HCEC 1CT (cell line): ENCODE measurements around the gene ZNF48.
A peak's percentile ranks its signal among the peaks of the same experiment; 100 is the strongest.
"Not testable (repeated sequence)": the region's sequence is repeated elsewhere in the genome, so short reads cannot be mapped to it uniquely, and the experiment has no call there.

Experiments used
- DNase-seq: peaks from one replicate; pipeline ENCODE4 v3.0.0-alpha.2; 2017

ZNF48 gene

GRCh38 chr16:30378236-30379157 is 16.7 kb upstream of the ZNF48 start:
- peak; percentile 96 for DNase-seq

GRCh38 chr16:30379158-30379783 is 15.9 kb upstream of the ZNF48 start:
- no peak for DNase-seq

DNA sequence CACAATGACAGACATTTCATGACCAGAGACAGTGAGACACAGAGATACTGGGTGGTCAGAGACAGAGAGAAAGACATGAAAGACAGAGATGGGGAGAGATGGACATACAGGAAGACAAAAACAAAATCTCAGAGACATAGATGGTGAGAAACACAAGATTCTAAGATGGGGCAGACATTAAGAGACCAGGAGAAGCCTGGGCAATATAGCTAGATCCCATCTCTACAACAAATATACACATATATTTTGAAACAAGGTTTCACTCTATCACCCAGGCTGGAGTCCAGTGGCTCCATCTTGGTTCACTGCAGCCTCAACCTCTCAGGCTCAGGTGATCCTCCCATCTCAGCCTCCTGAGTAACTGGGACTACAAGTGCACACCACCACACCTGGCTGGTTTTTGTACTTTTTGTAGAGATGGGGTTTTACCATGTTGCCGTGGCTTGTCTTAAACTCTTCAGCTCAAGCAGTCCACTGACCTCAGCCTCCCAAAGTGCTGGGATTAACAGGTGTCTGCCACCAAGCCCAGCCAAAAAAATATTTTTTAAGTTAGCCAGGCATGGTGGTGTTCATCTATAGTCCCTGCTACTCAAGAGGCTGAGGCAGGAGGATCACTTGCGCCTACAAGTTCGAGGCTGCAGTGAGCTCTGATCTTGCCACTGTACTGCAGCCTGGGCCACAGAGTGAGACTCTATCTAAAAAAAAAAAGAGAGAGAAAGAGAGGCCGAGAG is 15.0 kb upstream of the ZNF48 start:
- DNase-seq: no peak

- no peak for DNase-seq
Measured at GRCh38 chr16:30380803-30381208, 14.4 kb upstream of the ZNF48 start.

DNA sequence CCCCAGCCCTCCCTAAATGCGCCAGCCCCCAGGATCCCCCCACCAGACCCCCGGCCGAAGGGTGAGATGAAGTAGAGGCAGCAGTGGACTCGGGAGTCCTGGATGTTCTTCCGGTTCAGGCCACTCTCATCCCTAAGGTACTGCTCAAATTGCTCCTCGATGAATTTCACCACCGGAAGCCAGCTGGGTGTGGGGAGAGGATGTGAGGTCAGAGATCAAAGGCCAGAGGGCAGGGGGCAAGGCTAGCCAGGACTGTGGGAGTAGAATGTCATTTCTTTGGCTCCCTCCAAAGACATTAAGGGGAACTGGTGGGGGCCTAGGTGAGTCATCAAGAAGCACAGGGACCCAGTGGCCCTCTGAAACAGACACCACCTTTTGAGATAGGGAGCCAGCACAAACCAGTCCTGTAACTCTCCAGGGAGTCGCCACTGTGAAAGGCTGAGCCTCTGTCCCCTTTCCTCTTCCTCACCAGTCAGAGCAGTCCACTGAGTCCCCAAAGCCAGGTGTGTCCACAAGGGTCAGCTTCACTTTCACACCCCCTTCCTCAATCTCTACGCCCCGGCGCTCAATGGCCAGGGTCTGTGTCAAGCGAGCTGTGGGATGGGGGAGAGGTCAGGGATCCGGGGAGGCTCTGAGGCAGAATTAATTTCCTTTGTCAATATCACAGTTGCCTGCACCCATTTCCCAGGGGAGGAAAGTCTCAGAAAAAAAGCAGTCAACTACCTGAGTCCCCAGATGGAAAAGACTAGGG is 13.8 kb upstream of the ZNF48 start:
- DNase-seq: no peak

GRCh38 chr16:30382111-30382881 is 12.9 kb upstream of the ZNF48 start, which contains the start of gene SEPTIN1:
TSS of gene SEPTIN1 (minus strand) at chr16:30382561. CDS start at chr16:30382542, 19 bp downstream.
- no peak for DNase-seq

- no peak for DNase-seq
Measured at GRCh38 chr16:30383521-30383920, 11.7 kb upstream of the ZNF48 start.

- no peak for DNase-seq
Measured at GRCh38 chr16:30394592-30395154, 547 bp upstream of the ZNF48 start.

DNA sequence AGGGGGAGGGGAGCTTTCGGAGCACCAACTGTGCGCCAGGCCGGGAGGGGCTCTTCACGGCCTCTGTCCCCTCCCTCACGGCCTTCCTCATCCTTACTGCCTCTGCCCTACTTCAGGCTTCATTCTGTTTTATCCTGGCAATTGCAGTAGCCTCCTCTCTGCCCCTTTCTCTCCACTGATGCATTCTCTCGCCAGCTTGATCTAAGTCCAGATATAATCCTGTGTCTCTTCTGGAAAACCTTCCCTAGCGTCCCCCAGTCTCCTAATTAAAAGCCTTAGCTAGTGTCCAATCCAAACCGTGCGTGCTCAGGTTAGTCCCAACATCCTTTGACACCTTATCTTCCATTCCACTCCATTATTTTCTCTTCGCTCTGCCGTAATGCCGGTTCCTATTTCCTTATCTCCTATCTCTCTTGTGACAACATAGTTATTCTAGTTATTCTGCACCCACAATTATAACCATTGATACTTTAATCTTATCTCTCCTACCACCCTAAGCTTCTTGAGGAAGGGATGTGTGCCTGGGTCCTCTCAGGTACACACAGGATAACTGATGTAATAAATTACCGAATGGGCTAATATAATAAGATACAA is 869 bp downstream of the ZNF48 start:
- DNase-seq: no peak

- DNase-seq: not testable (repeated sequence)
Measured at GRCh38 chr16:30396627-30397026, 1.4 kb downstream of the ZNF48 start.

DNA sequence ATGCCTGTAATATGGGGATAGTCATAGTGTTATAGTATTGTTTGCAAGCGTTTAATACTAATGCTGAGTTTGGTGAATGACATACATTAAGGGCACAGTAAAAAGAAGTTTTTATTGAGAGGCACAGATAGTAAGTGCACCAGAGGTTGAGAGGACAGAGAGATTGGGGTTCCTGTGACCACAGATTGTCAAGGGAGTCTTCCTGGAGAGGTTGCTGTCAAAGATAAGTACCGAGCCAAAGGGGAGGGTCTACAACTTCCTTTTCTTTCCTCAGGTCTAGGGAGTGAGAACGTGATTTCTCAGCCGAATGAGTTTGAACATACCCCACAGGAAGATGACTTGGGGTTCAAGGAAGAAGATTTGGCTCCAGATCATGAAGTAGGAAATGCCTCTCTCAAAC is 1.8 kb downstream of the ZNF48 start:
- DNase-seq: no peak

DNA sequence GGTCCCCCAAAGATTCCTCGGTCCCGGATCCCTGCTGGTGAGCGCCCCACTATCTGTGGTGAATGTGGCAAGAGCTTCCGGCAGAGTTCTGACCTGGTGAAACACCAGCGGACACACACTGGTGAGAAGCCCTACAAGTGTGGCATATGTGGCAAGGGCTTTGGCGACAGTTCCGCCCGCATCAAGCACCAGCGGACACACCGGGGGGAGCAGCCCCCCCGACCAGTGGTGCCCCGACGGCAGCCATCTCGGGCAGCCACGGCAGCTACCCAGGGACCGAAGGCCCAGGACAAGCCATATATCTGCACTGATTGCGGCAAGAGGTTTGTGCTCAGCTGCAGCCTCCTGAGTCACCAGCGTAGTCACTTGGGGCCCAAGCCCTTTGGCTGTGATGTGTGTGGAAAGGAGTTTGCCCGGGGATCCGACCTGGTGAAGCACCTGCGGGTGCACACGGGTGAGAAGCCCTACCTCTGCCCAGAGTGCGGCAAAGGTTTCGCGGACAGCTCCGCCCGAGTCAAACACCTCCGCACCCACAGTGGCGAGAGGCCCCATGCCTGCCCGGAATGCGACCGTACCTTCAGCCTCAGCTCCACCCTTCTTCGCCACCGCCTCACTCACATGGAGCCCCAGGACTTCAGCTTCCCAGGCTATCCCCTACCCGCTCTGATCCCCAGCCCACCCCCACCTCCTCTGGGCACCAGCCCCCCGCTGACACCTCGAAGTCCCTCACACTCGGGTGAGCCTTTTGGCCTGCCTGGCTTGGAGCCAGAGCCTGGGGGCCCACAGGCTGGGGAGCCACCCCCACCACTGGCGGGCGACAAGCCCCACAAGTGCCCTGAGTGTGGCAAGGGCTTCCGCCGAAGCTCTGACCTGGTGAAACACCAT is 2.8 kb downstream of the ZNF48 start:
- no peak for DNase-seq

DNA sequence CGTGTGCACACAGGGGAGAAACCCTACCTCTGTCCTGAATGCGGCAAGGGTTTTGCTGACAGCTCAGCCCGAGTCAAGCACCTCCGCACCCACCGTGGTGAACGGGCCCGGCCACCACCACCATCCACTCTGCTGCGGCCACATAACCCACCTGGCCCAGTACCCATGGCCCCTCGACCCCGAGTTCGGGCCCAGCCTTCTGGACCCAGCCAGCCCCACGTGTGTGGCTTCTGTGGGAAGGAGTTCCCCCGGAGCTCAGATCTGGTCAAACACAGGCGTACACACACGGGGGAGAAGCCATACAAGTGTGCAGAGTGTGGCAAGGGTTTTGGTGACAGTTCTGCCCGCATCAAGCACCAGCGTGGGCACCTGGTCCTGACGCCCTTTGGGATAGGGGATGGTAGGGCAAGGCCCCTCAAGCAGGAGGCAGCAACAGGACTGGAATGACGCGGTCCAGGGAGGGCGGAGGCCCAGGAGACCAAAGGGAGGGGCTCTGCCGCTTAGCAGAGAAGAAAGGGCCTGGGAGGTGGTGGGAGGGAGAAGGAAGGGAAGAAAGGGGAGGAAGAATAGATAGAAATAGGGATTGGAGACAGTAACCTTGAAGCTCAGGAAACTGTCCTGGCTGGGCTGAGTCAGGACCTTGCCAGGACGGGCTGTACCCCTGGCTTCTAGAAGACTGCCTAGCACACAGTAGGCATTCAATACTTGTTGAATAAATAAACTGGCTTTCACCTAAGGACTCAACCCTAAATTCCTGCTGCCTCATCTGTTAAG is 3.6 kb downstream of the ZNF48 start:
- DNase-seq: no peak

DNA sequence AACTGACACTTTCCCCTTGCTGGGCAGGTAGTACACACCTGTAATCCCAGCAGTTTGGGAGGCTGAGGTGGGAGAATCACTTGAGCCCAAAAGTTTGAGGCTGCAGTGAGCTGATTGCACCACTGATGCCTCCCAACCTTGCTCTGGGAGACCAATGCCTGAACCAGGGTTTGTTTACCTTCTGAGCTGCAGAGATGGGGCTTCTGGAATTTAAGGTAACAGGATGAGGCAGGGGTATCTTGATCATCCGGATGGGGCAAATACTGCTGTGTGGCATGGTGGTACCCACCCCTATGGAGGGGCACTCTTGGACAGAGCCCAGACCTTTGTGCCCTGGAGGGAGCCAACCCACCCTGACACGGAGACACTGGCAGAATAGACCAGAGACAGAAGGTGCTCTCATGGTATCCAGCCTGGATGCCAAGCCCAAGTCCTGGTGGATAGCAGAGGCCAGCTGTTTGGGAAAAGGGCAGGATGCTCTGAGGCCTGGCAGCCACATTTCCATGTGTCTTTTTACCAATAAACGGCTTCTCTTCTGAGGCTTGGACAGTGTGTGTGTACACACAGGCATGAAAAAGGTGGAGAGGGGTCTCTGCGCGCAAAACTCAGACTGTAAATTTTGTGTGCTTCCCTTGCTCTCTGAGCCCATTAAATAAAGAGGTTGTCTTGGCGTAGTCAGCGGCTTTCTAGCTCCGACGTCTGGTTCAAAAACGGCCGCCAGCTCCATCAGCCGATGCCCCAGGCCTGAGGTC is 4.4 kb downstream of the ZNF48 start:
- DNase-seq: no peak

DNA sequence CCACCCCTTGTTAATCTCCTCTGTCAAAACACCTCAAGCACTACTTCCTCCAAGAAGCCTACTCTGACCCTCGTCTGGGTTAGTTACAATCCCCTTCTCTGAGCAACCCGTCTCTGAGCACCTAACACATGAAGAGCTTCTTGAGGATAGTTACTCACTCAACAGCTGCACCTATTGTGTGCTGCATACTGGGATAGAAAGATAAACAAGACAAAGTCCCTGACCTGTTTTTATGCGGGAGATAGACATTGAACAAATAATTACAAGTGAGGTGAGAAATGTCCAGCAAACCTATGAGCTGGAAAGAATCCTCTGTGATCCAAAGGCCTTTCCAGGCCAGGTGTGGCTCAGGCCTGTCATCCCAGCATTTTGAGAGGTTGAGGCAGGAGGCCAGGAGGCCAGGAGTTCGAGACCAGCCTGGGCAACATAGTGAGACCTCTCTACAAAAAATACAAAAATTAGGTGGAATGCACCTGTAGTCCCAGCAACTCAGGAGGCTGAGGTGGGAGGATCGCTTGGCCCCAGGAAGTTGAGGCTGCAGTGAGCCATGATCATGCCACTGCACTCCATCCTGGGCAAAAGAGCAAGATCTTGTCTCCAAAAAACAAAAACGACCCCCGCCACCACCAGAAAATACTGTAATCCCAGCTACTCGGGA is 6.7 kb downstream of the ZNF48 start:
- DNase-seq: no peak

GRCh38 chr16:30406795-30407101 is 11.5 kb downstream of the ZNF48 start:
- no peak for DNase-seq

- DNase-seq: peak; percentile 81
Measured at GRCh38 chr16:30407102-30407803, 12.0 kb downstream of the ZNF48 start, which contains the start of gene ZNF771. TSS of gene ZNF771 (plus strand) at chr16:30407606. CDS start at chr16:30408054, 448 bp downstream.
